Nephron progenitor cell (in vitro differentiated cells): ENCODE measurements around the gene SPOCD1.

Experiments
- DNase-seq: peaks from one replicate; pipeline ENCODE4 v3.0.0; 2021
- H3K27ac Mint-ChIP-seq: 2 replicates; pipeline ENCODE4 v1.8.0; 2021; ENCODE audit warnings: mild to moderate bottlenecking, moderate library complexity, mixed read lengths
- H3K27me3 Mint-ChIP-seq: 2 replicates; pipeline ENCODE4 v1.8.0; 2021; ENCODE audit warnings: mild to moderate bottlenecking, low read depth, mixed read lengths; ENCODE audit not compliant: poor library complexity
- H3K36me3 Mint-ChIP-seq: 2 replicates; pipeline ENCODE4 v1.8.0; 2021; ENCODE audit warnings: low read depth, mixed read lengths
- H3K4me1 Mint-ChIP-seq: 2 replicates; pipeline ENCODE4 v1.8.0; 2021; ENCODE audit warnings: mixed read lengths
- H3K4me3 Mint-ChIP-seq: 2 replicates; pipeline ENCODE4 v1.8.0; 2021; ENCODE audit warnings: mild to moderate bottlenecking, moderate library complexity, mixed read lengths
- H3K9me3 Mint-ChIP-seq: 2 replicates; pipeline ENCODE4 v1.8.0; 2021; ENCODE audit warnings: mild to moderate bottlenecking, moderate library complexity, mixed read lengths
- CTCF ChIP-seq: fragments of 200-600 bp; sonication (generic); IDR thresholded peaks from 2 replicates; pipeline ENCODE4 v1.5.0; 2021; ENCODE audit warnings: antibody characterized with exemption

The SPOCD1 gene

GRCh38 chr1:31843506-31843905, 27.7 kb upstream of the SPOCD1 start:
- no peak for TF ChIP-seq CTCF
- DNase-seq, result no peak
- Mint-ChIP-seq H3K4me1 (peaks cover 26% of the 10 kb centered on the region), H3K9me3 (peaks cover 4% of the 10 kb centered on the region), H3K27me3 (peaks cover 29% of the 10 kb centered on the region), H3K27ac (no peak overlapping the region), H3K4me3 (no peak overlapping the region), H3K36me3 (no peaks in the 10 kb centered on the region)

GRCh38 chr1:31839662-31840343, 24.0 kb upstream of the SPOCD1 start:
- Mint-ChIP-seq H3K27ac (peak overlapping the region; percentile 21), H3K36me3 (no peaks in the 10 kb centered on the region), H3K27me3 (peaks cover 39% of the 10 kb centered on the region), H3K4me1 (no peaks in the 10 kb centered on the region), H3K9me3 (no peaks in the 10 kb centered on the region), H3K4me3 (no peak overlapping the region)
- no peak for DNase-seq
- TF ChIP-seq CTCF, result no peak

- H3K4me3 Mint-ChIP-seq, result no peak overlapping the region
- no peaks in the 10 kb centered on the region for H3K9me3 Mint-ChIP-seq
- DNase-seq, result no peak
- no peak for TF ChIP-seq CTCF
- H3K4me1 Mint-ChIP-seq, result peaks cover 12% of the 10 kb centered on the region
- H3K27me3 Mint-ChIP-seq, result peaks cover 35% of the 10 kb centered on the region
- no peaks in the 10 kb centered on the region for H3K36me3 Mint-ChIP-seq
- no peak overlapping the region for H3K27ac Mint-ChIP-seq
Measured at GRCh38 chr1:31837451-31838158, 21.8 kb upstream of the SPOCD1 start.

- H3K27ac Mint-ChIP-seq, result peak overlapping the region; percentile 42
- no peaks in the 10 kb centered on the region for H3K36me3 Mint-ChIP-seq
- peaks cover 32% of the 10 kb centered on the region for H3K27me3 Mint-ChIP-seq
- TF ChIP-seq CTCF, result no peak
- no peak overlapping the region for H3K4me3 Mint-ChIP-seq
- no peaks in the 10 kb centered on the region for H3K9me3 Mint-ChIP-seq
- no peak for DNase-seq
- peaks cover 21% of the 10 kb centered on the region for H3K4me1 Mint-ChIP-seq
Measured at GRCh38 chr1:31836638-31837037, 20.8 kb upstream of the SPOCD1 start.

GRCh38 chr1:31835415-31835814, 19.6 kb upstream of the SPOCD1 start:
- Mint-ChIP-seq H3K4me3 (no peak overlapping the region), H3K27me3 (peaks cover 28% of the 10 kb centered on the region), H3K4me1 (peaks cover 26% of the 10 kb centered on the region), H3K9me3 (no peaks in the 10 kb centered on the region), H3K36me3 (no peaks in the 10 kb centered on the region), H3K27ac (no peak overlapping the region)
- TF ChIP-seq CTCF, result no peak
- no peak for DNase-seq

- no peaks in the 10 kb centered on the region for H3K9me3 Mint-ChIP-seq
- no peak overlapping the region for H3K27ac Mint-ChIP-seq
- peaks cover 26% of the 10 kb centered on the region for H3K4me1 Mint-ChIP-seq
Measured at GRCh38 chr1:31834501-31834900, 18.7 kb upstream of the SPOCD1 start.

More at GRCh38 chr1:31834501-31834900, 18.7 kb upstream of the SPOCD1 start:
- Mint-ChIP-seq H3K36me3 (no peaks in the 10 kb centered on the region), H3K4me3 (no peak overlapping the region), H3K27me3 (peaks cover 21% of the 10 kb centered on the region)
- TF ChIP-seq CTCF, result no peak
- no peak for DNase-seq
